ENCODE measurements around the gene TSR3. TPM values are rescaled to one million over a fixed set of nuclear protein-coding genes. Genes with fewer than 3 reads are reported as not detected.

The TSR3 gene
- total RNA-seq, 2 experiments from 2014 or later, result 48.5 to 50.7 TPM

DNA sequence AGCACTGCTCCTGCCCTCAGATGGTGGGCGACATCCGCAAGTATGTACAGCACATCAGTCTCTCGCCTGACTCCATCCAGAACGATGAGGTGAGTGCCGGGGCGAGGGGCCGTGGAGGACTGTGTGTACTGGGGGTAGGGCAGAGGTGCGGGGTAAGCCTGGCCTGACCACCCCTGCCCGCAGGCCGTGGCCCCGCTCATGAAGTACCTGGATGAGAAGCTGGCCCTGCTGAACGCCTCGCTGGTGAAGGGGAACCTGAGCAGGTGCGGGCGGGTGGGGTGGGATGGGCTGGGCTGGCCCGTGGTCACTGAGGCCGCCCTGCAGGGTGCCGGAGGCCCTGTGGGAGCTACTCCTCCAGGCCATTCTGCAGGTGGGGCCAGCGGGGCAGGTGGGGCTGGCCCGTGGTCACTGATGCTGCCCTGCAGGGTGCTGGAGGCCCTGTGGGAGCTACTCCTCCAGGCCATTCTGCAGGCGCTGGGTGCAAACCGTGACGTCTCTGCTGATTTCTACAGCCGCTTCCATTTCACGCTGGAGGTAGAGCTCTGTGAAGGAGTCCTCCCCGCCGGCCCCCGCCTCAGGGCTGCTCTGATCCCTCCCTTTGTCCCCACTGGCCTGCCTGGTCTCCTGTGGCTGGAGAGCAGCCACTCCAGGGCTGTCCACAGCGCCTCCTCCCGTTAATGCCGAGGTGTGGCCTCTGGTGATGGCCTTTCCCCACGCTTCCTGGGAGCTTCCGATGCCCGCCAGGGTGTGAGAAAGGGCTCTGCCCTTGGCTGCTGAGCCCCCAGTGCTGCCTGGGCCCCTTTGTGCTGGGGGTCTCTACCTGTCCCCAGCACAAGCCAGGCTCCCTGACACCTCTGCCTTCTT is 5.0 kb downstream of the TSR3 start:
- intact Hi-C loops (cut with micrococcal nuclease), result no loop called here

DNA sequence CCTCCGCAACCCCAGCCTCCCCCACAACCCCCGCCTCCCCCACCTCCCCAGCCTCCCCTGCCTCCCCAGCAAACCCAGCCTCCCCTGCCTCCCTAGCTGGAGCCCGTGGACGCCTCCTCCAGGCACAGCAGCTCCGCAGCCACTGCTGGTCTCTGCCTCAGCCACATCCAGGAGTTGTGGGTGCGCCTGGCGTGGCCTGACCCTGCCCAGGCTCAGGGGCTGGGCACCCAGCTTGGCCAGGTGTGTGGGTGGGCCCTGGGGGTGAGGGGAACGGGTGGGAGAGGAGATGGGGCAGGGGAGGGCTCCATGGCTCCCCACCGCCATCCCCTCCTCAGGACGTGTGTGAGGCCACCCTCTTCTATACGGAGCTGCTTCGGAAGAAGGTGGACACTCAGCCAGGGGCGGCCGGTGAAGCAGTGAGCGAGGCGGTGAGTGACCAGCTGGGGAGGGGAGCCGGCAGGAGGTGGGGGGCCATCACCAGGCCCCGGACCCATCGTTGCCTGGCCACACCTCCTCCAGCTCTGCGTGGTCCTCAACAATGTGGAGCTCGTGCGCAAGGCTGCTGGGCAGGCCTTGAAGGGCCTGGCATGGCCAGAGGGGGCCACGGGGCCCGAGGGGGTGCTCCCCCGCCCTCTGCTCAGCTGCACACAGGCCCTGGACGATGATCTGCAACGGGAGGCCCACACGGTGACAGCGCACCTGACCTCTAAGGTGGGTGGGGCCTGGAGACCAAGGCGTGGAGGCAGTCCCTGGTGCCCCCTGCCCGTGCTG is 5.8 kb downstream of the TSR3 start:
- H3K4me3 Mint-ChIP-seq, result no peak overlapping the region
- H3K4me1 Mint-ChIP-seq (ENCODE audit: low read depth), result peaks cover 26% of the 10 kb centered on the region
- intact Hi-C loops (cut with micrococcal nuclease), result no loop called here
- no peak for DNase-seq
- peaks cover 2% of the 10 kb centered on the region for H3K36me3 Mint-ChIP-seq (ENCODE audit: low read depth)
- no peaks in the 10 kb centered on the region for H3K9me3 Mint-ChIP-seq
- H3K27me3 Mint-ChIP-seq (ENCODE audit: low read depth), result no peaks in the 10 kb centered on the region
- CTCF ChIA-PET, result no interaction called here
- H3K27ac Mint-ChIP-seq, result no peak overlapping the region

More for the DNA sequence above, 5.0 kb downstream of the TSR3 start:
- DNase-seq, result no peak
- H3K9me3 Mint-ChIP-seq, result no peaks in the 10 kb centered on the region
- H3K4me3 Mint-ChIP-seq, result no peak overlapping the region
- no peaks in the 10 kb centered on the region for H3K27me3 Mint-ChIP-seq (ENCODE audit: low read depth)
- CTCF ChIA-PET, result no interaction called here
- no peak overlapping the region for H3K27ac Mint-ChIP-seq
- H3K36me3 Mint-ChIP-seq (ENCODE audit: low read depth), result peaks cover 2% of the 10 kb centered on the region
- peaks cover 26% of the 10 kb centered on the region for H3K4me1 Mint-ChIP-seq (ENCODE audit: low read depth)

DNA sequence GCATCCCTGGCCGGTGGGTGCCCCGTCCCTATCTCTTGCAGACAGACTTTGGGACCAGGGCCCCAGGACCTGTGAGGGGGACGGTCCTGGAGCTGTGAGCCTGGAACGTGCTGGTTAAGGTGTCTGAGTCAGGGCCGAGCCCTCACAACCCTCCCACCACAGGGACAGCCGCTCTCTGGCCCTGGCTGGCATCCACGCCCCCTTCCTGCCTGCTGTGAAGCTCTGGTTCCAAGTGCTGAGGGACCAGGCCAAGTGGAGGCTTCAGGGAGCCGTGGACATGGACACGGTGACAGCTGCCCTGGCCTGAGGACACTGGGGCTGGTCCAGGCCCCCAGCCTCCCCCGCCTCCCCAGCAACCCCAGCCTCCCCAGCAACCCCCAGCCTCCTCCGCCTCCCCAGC is 6.6 kb downstream of the TSR3 start:
- DNase-seq, result no peak
- no peak overlapping the region for H3K27ac Mint-ChIP-seq
- H3K4me3 Mint-ChIP-seq, result no peak overlapping the region
- H3K27me3 Mint-ChIP-seq (ENCODE audit: low read depth), result no peaks in the 10 kb centered on the region
- CTCF ChIA-PET, result no interaction called here
- H3K36me3 Mint-ChIP-seq (ENCODE audit: low read depth), result peaks cover 2% of the 10 kb centered on the region
- H3K4me1 Mint-ChIP-seq (ENCODE audit: low read depth), result peaks cover 19% of the 10 kb centered on the region
- intact Hi-C loops (cut with micrococcal nuclease), result no loop called here
- no peaks in the 10 kb centered on the region for H3K9me3 Mint-ChIP-seq

DNA sequence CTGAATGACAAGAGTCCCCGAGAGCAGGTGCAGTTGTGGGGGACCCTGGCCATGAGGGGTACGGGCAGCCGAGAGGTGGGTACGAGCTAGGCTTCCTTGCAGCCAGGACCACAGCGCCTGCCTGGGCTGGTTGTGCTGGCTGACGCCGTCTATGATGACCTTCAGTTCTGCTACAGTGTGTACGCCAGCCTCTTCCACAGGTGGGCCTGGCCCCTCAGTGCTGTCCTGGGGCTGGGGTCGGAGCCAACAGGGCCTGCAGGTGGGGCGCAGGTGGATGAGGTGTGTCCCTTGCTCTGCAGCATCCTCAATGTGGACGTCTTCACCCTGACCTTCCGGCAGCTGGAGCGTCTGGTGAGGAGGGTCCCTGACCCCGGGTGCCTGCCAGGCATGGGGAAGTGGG is 7.2 kb downstream of the TSR3 start:
- no peak for DNase-seq
- intact Hi-C loops (cut with micrococcal nuclease), result no loop called here
- no peak overlapping the region for H3K27ac Mint-ChIP-seq
- H3K9me3 Mint-ChIP-seq, result no peaks in the 10 kb centered on the region
- peaks cover 2% of the 10 kb centered on the region for H3K36me3 Mint-ChIP-seq (ENCODE audit: low read depth)
- H3K27me3 Mint-ChIP-seq (ENCODE audit: low read depth), result no peaks in the 10 kb centered on the region
- peaks cover 17% of the 10 kb centered on the region for H3K4me1 Mint-ChIP-seq (ENCODE audit: low read depth)
- CTCF ChIA-PET, result interaction anchor here (0.6 kb wide), 1 partner anchor 795 kb away, joined by 4 read pairs; no protein-coding TSS in a partner anchor
- no peak overlapping the region for H3K4me3 Mint-ChIP-seq

DNA sequence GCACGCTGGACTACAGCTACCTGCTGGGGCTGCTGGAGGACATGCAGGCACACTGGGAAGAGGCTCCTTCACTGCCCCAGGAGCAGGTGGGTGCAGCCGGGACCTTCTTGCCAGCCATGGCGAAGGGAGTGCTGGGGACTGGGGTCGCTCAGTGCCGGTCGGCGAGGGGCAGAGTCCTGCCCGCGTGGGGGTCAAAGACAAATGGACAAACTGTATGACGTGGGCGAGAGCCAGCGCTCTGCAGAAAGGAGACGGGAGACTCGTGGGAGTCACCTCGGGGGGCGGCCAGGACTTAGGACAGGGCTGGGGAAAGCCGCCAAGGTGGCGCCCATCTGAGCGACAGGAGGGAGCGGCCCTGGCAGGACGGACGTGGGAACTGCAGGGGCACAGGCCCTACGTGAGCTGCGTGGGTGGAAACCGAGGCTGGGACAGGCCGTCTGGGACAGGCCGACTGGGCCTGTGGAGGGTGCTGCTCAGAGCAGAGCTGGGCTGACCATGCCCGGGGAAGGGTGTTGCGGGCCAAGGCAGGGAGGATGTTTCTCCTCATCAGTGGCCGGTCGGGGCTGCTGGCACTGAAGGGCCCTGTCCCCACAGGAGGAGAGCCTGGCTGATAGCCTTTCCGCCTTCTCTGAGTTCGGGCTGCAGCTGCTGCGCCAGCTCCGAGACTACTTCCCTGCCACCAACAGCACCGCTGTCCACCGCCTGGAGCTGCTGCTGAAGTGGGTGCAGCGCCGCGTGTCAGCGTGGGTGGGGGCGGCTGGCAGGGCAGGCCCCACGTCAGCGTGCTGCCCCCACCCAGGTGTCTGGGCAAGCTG is 8.0 kb downstream of the TSR3 start:
- Mint-ChIP-seq H3K4me1 (ENCODE audit: low read depth) (peaks cover 17% of the 10 kb centered on the region), H3K27me3 (ENCODE audit: low read depth) (no peaks in the 10 kb centered on the region), H3K36me3 (ENCODE audit: low read depth) (no peaks in the 10 kb centered on the region), H3K4me3 (peak overlapping the region; percentile 46), H3K9me3 (no peaks in the 10 kb centered on the region), H3K27ac (no peak overlapping the region)
- intact Hi-C loops (cut with micrococcal nuclease), result no loop called here
- CTCF ChIA-PET, result interaction anchor here (0.6 to 1.9 kb wide), 3 partner anchors 12 to 796 kb away, joined by 3 to 7 read pairs (median 4); no protein-coding TSS in a partner anchor
- DNase-seq, result no peak

DNA sequence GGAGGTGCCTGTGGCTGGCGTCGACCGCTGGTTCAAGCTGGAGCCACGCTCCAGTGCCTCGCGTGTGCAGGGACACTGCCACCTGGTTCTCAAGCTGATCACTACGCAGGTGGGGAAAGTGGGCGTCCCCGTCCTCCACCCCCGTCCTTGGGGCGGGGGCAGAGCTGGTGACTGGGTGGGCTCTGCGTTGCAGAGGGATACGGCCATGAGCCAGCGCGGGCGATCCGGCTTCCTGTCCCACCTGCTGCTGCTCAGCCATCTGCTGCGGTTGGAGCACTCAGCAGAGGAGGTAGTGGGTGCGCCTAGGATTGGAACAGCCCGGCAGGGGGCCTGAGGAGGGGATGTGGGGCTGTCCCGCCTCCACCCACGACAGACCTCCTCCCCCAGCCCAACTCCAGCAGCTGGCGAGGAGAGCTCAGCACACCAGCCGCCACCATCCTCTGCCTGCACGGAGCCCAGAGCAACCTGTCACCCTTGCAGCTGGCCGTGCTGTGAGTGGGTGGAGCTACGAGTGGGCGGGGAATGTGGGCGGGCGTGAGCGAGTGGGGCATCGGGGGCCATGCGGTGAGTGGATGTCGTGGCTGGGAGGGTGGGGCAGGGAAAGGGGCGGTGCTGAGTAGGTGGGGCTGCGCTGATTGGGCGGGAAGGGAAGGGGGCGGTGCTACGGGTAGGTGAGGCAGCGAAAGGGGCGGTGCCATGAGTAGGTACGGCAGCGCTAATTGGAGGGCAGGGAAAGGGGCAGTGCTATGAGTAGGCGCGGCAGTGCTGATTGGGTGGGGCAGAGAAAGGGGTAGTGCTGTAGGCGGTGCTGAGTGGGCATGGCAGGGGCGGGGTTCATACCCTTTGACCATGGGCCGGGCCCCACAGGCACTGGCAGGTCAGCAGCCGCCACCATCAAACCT is 8.9 kb downstream of the TSR3 start:
- Mint-ChIP-seq H3K27me3 (ENCODE audit: low read depth) (no peaks in the 10 kb centered on the region), H3K36me3 (ENCODE audit: low read depth) (no peaks in the 10 kb centered on the region), H3K27ac (no peak overlapping the region), H3K9me3 (no peaks in the 10 kb centered on the region), H3K4me1 (ENCODE audit: low read depth) (peaks cover 17% of the 10 kb centered on the region), H3K4me3 (peak overlapping the region; percentile 46)
- CTCF ChIA-PET, result interaction anchor here (1.0 to 1.9 kb wide), 2 partner anchors 11 to 38 kb away, joined by 3 to 7 read pairs; no protein-coding TSS in a partner anchor
- peak; percentile 91 for DNase-seq
- intact Hi-C loops (cut with micrococcal nuclease), result no loop called here

DNA sequence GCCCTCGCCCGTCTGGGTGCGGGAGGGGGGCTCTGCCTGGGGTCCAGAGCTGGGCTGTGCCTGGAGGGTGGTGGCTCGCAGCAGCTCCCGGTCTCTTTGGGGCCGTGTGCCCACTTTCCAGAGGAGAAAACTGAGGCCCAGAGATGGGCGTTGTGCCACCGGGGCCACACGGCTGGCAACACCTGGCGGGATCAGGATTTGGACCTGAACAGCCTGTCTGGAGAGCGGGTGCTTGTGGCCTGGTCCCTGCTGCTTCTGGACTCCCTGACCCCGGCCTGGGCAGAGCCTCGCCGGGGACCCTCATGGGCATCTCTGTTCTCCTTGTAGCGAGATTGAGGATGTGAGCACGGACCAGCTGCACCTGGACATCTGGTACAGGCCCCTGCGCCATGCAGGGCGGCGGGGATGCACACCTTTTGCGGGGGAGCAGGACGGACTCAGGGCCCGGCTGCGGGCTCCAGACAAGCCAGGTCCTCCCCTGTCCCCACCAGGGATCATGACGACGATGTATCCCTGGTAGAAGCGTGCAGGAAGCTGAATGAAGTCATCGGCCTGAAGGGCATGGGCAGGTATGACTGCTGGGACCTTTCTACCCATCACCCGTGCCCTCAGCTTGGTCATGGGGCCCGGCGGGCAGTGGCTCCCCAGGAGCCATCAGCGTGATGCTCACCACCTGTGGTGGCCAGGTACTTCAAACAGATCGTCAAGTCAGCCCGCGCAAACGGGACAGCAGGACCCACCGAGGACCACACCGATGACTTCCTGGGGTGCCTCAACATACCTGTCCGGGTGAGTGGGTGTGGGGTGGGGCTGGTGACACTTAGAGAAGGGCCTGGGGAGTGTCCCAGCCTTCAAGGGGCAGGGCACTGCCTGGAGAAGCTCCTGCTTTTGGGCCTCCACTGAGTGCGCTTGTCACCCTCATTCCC is 9.9 kb downstream of the TSR3 start:
- Mint-ChIP-seq H3K27me3 (ENCODE audit: low read depth) (no peaks in the 10 kb centered on the region), H3K4me1 (ENCODE audit: low read depth) (peaks cover 17% of the 10 kb centered on the region), H3K27ac (no peak overlapping the region), H3K36me3 (ENCODE audit: low read depth) (no peaks in the 10 kb centered on the region), H3K4me3 (no peak overlapping the region), H3K9me3 (no peaks in the 10 kb centered on the region)
- intact Hi-C loops (cut with micrococcal nuclease), result no loop called here
- no peak for DNase-seq
- CTCF ChIA-PET, result interaction anchor here (0.7 to 1.9 kb wide), 2 partner anchors 10 to 22 kb away, joined by 3 to 7 read pairs; no protein-coding TSS in a partner anchor

DNA sequence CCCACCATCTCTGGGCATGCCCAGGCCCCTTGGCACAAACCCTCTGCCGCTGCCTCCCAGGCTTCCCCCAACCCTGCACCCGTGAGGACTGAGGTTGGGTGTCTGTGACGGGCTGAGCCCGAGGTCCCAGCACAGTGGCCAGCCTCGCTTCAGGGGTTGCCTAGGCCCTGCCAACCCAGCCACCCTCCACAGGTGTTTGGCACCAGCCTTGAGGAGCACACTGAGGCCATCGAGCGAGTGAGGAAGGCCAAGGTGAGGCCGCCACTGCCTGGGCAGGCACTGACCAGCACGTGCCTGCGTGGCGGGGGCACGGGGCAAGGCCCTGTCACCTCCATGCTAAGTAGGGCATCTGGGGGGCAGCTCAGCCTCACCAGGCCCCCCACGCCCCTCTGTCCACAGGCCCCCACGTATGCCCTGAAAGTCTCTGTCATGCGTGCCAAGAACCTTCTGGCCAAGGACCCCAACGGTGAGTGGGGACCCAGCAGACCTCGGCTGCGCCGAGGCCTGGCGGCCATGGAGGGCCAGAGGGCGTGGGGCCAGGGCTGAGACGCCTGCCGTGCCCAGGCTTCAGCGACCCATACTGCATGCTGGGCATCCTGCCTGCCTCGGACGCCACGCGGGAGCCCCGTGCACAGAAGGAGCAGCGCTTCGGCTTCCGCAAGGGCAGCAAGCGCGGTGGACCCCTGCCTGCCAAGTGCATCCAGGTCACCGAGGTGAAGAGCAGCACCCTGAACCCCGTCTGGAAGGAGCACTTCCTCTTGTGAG is 10.8 kb downstream of the TSR3 start:
- no peaks in the 10 kb centered on the region for H3K27me3 Mint-ChIP-seq (ENCODE audit: low read depth)

DNA sequence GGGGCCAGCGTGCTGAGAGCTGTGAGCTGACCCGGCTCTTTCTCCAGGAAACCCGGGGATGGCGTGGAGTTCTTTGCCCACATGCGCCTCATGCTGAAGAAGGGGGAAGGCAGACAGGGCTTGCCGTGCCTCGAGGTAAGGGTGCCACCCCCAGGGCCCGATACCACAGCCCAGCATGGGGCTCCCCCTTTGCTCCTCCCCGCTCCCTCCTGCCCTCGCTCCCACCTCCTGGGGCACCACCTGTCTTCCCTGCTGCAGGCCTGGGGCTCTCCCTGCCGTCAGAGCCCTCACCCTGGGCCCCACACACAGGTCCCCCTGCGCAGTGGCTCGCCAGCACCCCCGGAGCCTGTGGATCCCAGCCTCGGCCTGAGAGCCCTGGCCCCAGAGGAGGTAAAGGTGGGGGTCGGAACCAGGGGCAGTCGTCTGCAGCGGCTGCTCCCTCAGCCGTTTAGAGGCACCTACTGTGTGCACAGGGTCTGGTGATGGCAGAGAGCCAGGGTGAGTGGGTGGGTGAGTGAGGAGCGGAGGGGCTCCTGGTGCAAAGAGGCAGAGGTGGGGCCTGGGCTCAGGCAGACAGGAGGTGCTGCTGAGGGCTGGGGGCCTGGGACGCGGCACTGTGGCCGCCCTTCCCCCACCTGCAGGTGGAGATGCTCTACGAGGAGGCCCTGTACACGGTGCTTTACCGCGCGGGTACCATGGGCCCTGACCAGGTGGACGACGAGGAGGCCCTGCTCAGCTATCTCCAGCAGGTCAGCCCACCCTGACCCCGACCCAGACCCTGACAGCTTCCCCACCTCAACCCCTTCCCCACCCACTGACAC is 12.6 kb downstream of the TSR3 start:
- intact Hi-C loops (cut with micrococcal nuclease), result loop anchor here (10.0 kb wide), 1 partner anchor 336 kb away; the partner anchor contains the start of gene JPT2
- DNase-seq, result no peak
- peaks cover 11% of the 10 kb centered on the region for H3K27me3 Mint-ChIP-seq (ENCODE audit: low read depth)
- CTCF ChIA-PET, result no interaction called here
- peaks cover 17% of the 10 kb centered on the region for H3K4me1 Mint-ChIP-seq (ENCODE audit: low read depth)
- H3K9me3 Mint-ChIP-seq, result no peaks in the 10 kb centered on the region
- no peak overlapping the region for H3K27ac Mint-ChIP-seq
- H3K4me3 Mint-ChIP-seq, result no peak overlapping the region
- no peaks in the 10 kb centered on the region for H3K36me3 Mint-ChIP-seq (ENCODE audit: low read depth)

More for the DNA sequence above, 10.8 kb downstream of the TSR3 start:
- no peak for DNase-seq
- peaks cover 17% of the 10 kb centered on the region for H3K4me1 Mint-ChIP-seq (ENCODE audit: low read depth)
- no peaks in the 10 kb centered on the region for H3K9me3 Mint-ChIP-seq
- intact Hi-C loops (cut with micrococcal nuclease), result no loop called here
- H3K27ac Mint-ChIP-seq, result no peak overlapping the region
- CTCF ChIA-PET, result no interaction called here
- no peak overlapping the region for H3K4me3 Mint-ChIP-seq
- H3K36me3 Mint-ChIP-seq (ENCODE audit: low read depth), result no peaks in the 10 kb centered on the region
